Testis (tissue), 3 donors: ENCODE results near the gene SGMS2. TPM values are rescaled to one million over a fixed set of nuclear protein-coding genes. Genes with fewer than 3 reads are reported as not detected.
"Not testable (repeated sequence)": the region's sequence is repeated elsewhere in the genome, so short reads cannot be mapped to it uniquely, and the experiment has no call there.

Experiments used
- DNase-seq: peaks from one replicate; pipeline ENCODE4 v3.0.0-alpha.2; 2019
- H3K27ac ChIP-seq, 2 donors: fragments of 200-600 bp; sonication (generic); one replicate each; pipeline ENCODE4 v1.5.1; 2019
- H3K27me3 ChIP-seq: fragments of 200-600 bp; sonication (generic); one replicate; pipeline ENCODE4 v1.5.1; 2019
- H3K36me3 ChIP-seq: fragments of 200-600 bp; sonication (generic); one replicate; pipeline ENCODE4 v1.5.1; 2017; ENCODE audit warnings: low read depth; ENCODE audit errors: missing control alignments
- H3K4me1 ChIP-seq: fragments of 200-600 bp; sonication (generic); one replicate; pipeline ENCODE4 v1.5.1; 2019
- H3K4me3 ChIP-seq, 2 donors: fragments of 200-600 bp; sonication (generic); one replicate each; pipeline ENCODE4 v1.5.1; 2017 to 2019
- H3K9me3 ChIP-seq: fragments of 200-600 bp; sonication (generic); one replicate; pipeline ENCODE4 v1.5.1; 2017
- CTCF ChIP-seq, 3 experiments: fragments of 450-650 bp in 2 of 3; fragments of 200-600 bp in 1 of 3; sonication (generic) in 1 of 3; IDR thresholded peaks; one replicate each; pipeline ENCODE4 v1.5.1; 2016 to 2019; ENCODE audit warnings: antibody characterized with exemption in 3 of 3, mild to moderate bottlenecking in 2 of 3, moderate library complexity in 1 of 3
- POLR2A ChIP-seq: fragments of 450-650 bp; IDR thresholded peaks from one replicate; pipeline ENCODE4 v1.6.1; 2017; ENCODE audit warnings: antibody characterized with exemption, mild to moderate bottlenecking, moderate library complexity
- WGBS, 2 donors: methylation state at CpG; one replicate each; pipeline ENCODE4 v1.1.5; 2018; 5-methylcytosine and 5-hydroxymethylcytosine counted together
- intact Hi-C: fragments of 100-400 bp; cut with DNase I; formaldehyde crosslinking; loops from one replicate; pipeline ENCODE4 v1.15.1; 2023; ENCODE audit warnings: low total_unique reads
- polyA plus RNA-seq: library from polyadenylated mRNA; stranded (reverse); fragments of 350-450 nt; fragmentation: Illumina TruSeq; extraction: RNeasy Lipid Tissue Mini Kit (QIAGEN cat#74804); gene quantifications from one replicate; pipeline ENCODE4 v1.2.3, GENCODE V29; 2014; ENCODE audit warnings: low read depth, low replicate concordance; ENCODE audit not compliant: insufficient read depth
- total RNA-seq, 2 donors: library from RNA; depleted of rRNA; stranded (reverse); fragments of >200 nt; gene quantifications; one replicate each; pipeline ENCODE4 v1.2.3, GENCODE V29; 2016

The SGMS2 gene
- total and polyA plus RNA-seq, 3 donors from 2014 or later: 22.2 to 31.7 (median 24.2) TPM

- no peak overlapping the region for H3K4me3 ChIP-seq
- H3K27ac ChIP-seq: no peak overlapping the region
- no peaks in the 10 kb centered on the region for H3K27me3 ChIP-seq
- no peak for TF ChIP-seq CTCF (IDR thresholded peaks at IDR 0.05)
- TF ChIP-seq POLR2A: no peak
- DNase-seq: no peak
- no peaks in the 10 kb centered on the region for H3K4me1 ChIP-seq
- no peaks in the 10 kb centered on the region for H3K9me3 ChIP-seq
- intact Hi-C loops: no loop called here
- H3K36me3 ChIP-seq: no peaks in the 10 kb centered on the region
Observed at GRCh38 chr4:107897823-107898222, 73.1 kb downstream of the SGMS2 start.

GRCh38 chr4:107900067-107900466 is 75.3 kb downstream of the SGMS2 start:
- no peak for DNase-seq
- intact Hi-C loops: no loop called here
- WGBS, 2 donors: 90 to 93% methylated on average over 4 of the region's 4 CpGs
- Histone ChIP-seq H3K9me3 (no peaks in the 10 kb centered on the region), H3K4me1 (no peaks in the 10 kb centered on the region), H3K27me3 (no peaks in the 10 kb centered on the region), H3K27ac (no peak overlapping the region), H3K4me3 (no peak overlapping the region), H3K36me3 (no peaks in the 10 kb centered on the region)
- TF ChIP-seq CTCF (IDR thresholded peaks at IDR 0.05) (no peak), POLR2A (no peak)

GRCh38 chr4:107900508-107900907 is 75.8 kb downstream of the SGMS2 start:
- Histone ChIP-seq H3K27ac (no peak overlapping the region), H3K36me3 (no peaks in the 10 kb centered on the region), H3K27me3 (no peaks in the 10 kb centered on the region), H3K9me3 (no peaks in the 10 kb centered on the region), H3K4me1 (no peaks in the 10 kb centered on the region), H3K4me3 (no peak overlapping the region)
- TF ChIP-seq CTCF (IDR thresholded peaks at IDR 0.05) (no peak), POLR2A (no peak)
- intact Hi-C loops: no loop called here
- DNase-seq: no peak
- 88 to 95% methylated on average over 3 of the region's 3 CpGs for WGBS, 2 donors

DNA sequence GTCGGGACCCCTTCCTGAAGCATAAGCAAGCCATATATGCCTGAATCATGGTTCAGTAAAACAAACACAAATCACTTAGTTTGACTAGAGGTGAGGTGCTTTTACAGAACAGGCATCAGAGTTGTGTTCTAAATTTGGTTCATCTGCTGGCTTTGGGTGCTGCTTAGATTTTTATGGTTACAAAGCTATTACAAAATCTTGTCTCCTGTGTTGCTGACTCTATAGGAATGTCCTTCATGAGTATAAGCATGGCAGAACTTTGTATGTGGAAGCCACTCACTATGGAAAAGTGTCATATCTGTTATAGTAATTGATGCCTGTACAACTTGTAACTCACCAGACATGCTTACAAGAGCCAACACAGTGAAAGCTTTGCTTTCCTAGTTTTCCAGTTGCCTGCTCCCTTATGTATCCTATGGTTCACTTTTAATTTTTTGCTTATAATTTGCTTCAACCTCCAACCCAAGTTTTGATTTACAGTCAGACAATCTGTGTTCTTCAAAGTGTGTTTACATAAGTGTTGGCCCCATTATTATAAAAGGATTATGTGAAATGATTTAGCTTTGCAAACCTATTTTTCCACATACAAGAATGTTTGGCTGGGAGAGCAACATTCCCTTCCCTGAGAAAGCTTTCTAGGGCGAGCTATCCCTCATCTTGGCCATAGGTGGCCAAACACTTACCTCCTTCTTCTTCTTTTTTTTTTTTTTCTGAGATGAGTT is 76.6 kb downstream of the SGMS2 start:
- no peak for DNase-seq
- Histone ChIP-seq H3K27ac (no peak overlapping the region), H3K36me3 (no peaks in the 10 kb centered on the region), H3K4me3 (no peak overlapping the region), H3K4me1 (no peaks in the 10 kb centered on the region), H3K9me3 (no peaks in the 10 kb centered on the region), H3K27me3 (no peaks in the 10 kb centered on the region)
- 95 to 97% methylated on average over 2 of the region's 2 CpGs for WGBS, 2 donors
- TF ChIP-seq CTCF (IDR thresholded peaks at IDR 0.05) (no peak), POLR2A (no peak)
- intact Hi-C loops: no loop called here

DNA sequence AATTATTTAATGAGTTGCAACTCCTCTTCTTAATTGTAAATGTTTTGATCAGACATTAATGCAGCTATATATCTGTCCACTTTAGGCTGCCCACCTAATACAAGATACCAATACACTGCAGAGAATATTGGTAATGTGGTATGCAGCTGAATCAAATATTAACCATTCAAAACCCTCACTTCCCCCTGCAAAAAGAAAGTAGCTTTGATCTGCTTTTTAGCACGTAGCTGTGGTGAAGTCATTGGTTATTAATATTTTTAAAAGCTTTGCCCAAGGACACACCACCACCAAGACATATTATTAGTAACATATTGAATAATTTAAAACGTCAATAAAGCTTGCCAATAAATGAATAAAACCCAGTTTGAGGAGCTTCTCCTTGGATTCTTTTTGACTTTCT is 78.0 kb downstream of the SGMS2 start:
- no peak for DNase-seq
- Histone ChIP-seq H3K27ac (no peak overlapping the region), H3K36me3 (no peaks in the 10 kb centered on the region), H3K9me3 (no peaks in the 10 kb centered on the region), H3K4me3 (no peak overlapping the region), H3K4me1 (no peaks in the 10 kb centered on the region), H3K27me3 (no peaks in the 10 kb centered on the region)
- TF ChIP-seq POLR2A (no peak), CTCF (IDR thresholded peaks at IDR 0.05) (no peak)
- intact Hi-C loops: no loop called here
- 77 to 78% methylated on average over 2 of the region's 2 CpGs for WGBS, 2 donors

GRCh38 chr4:107905082-107905481 is 80.3 kb downstream of the SGMS2 start:
- H3K4me1 ChIP-seq, H3K9me3 ChIP-seq, DNase-seq, H3K27ac ChIP-seq, H3K36me3 ChIP-seq, intact Hi-C loops, H3K4me3 ChIP-seq, H3K27me3 ChIP-seq: not testable (repeated sequence)
- WGBS, 2 donors: 91 to 96% methylated on average over 3 of the region's 3 CpGs
